Ovary (tissue), 9 donors: ENCODE measurements around the gene PLEKHB2. TPM values are rescaled to one million over a fixed set of nuclear protein-coding genes. Genes with fewer than 3 reads are reported as not detected.
A peak's percentile ranks its signal among the peaks of the same experiment; 100 is the strongest.

Experiments
- DNase-seq, 5 donors: peaks; one replicate each; pipeline ENCODE4 v3.0.0-alpha.2; 2019 to 2020
- H3K27ac ChIP-seq, 2 donors: fragments of 200-600 bp; one replicate each; pipeline versions ENCODE4 v1.5.1 to v1.8.0; 2019 to 2022
- H3K27me3 ChIP-seq: fragments of 200-600 bp; one replicate; pipeline ENCODE4 v1.8.0; 2022
- H3K36me3 ChIP-seq: fragments of 200-600 bp; sonication (generic); one replicate; pipeline ENCODE4 v1.5.1; 2019
- H3K4me1 ChIP-seq: one replicate; pipeline ENCODE4 v1.8.1; 2013; ENCODE audit warnings: mild to moderate bottlenecking, moderate library complexity; ENCODE audit not compliant: insufficient read depth
- H3K4me3 ChIP-seq: fragments of 200-600 bp; sonication (generic); one replicate; pipeline ENCODE4 v1.5.1; 2017
- H3K9me3 ChIP-seq, 2 donors: fragments of 200-600 bp in 1 of 2; sonication (generic) in 1 of 2; one replicate each; pipeline versions ENCODE4 v1.5.1 to v1.8.1; 2013 to 2019; ENCODE audit warnings: mild to moderate bottlenecking in 1 of 2, moderate library complexity in 1 of 2
- CTCF ChIP-seq, 3 donors: fragments of 450-650 bp in 2 of 3; fragments of 200-600 bp in 1 of 3; IDR thresholded peaks; one replicate each; pipeline versions ENCODE4 v1.5.1 to v1.8.0; 2016 to 2022; ENCODE audit warnings: antibody characterized with exemption in 3 of 3, mild to moderate bottlenecking in 1 of 3
- EP300 ChIP-seq: sonication (generic); formaldehyde crosslinking; IDR thresholded peaks from one replicate; pipeline ENCODE4 v1.6.1; 2017; ENCODE audit warnings: antibody characterized with exemption
- POLR2A ChIP-seq: fragments of 450-650 bp; IDR thresholded peaks from one replicate; pipeline ENCODE4 v1.6.1; 2017; ENCODE audit warnings: antibody characterized with exemption, mild to moderate bottlenecking, moderate library complexity
- WGBS, 3 donors: extraction: QIAGEN DNeasy Blood & Tissue Kit in 1 of 3; methylation state at CpG; one replicate each; pipeline versions ENCODE4 v1.1.5 to v1.1.7; 2013 to 2017; 5-methylcytosine and 5-hydroxymethylcytosine counted together
- intact Hi-C, 4 donors: fragments of 100-400 bp; cut with DNase I; formaldehyde crosslinking; loops; one replicate each; pipeline versions ENCODE4 v1.11.0 to v1.15.1; 2022 to 2023
- polyA plus RNA-seq, 2 donors: library from polyadenylated mRNA; stranded (reverse); fragments of 200-250 nt in 1 of 2; fragments of 350-450 nt in 1 of 2; fragmentation: Illumina TruSeq in 1 of 2; extraction: RNeasy Lipid Tissue Mini Kit (QIAGEN cat#74804) in 1 of 2; gene quantifications; one replicate each; pipeline ENCODE4 v1.2.3, GENCODE V29; 2013 to 2014
- total RNA-seq, 7 donors: library from RNA; depleted of rRNA in 2 of 7; stranded (reverse); fragments of >200 nt in 2 of 7; fragmentation: NEBNext Ultra II Directional in 3 of 7; extraction: Animal tissue kit (Norgen Biotek cat#: 25700) in 3 of 7; gene quantifications; one replicate each; pipeline versions ENCODE4 v1.1.0 to v1.2.4, GENCODE V29; 2016 to 2023
- donor health status: DM: no; HTN: no; CAD: no; lungs with moderate emphysema.
- donor health status: DM: no; HTN: no; CAD: no.
- donor health status: Bipolar disorder and iron deficiency.
- donor health status: DM: yes; HTN: yes; CAD: no.
- donor health status: DM: no; HTN: no; CAD: no.
- donor health status: DM: yes; HTN: yes; CAD: no.

PLEKHB2 gene
- total and polyA plus RNA-seq, 9 donors: 9.8 to 53.2 (median 23.4) TPM

DNA sequence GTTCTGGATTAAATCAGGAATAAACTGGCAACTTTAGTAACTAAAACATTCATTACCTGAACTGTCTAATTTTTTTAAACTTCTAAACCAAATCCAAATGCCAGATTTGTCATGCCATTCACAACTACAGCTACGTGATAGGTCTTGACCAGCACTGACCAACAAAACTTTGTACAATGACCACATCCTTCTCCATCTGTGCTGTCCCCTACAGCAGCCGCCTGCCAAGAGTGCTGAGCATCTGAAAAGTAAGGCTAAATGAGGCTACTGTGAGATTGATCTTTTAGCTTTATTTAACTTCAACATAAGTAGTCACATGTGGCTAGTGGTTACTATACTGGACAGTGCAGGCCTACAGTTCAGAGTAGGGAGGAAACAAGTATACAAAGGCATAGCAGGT is 19.5 kb upstream of the PLEKHB2 start:
- H3K27ac ChIP-seq: no peak overlapping the region
- H3K4me3 ChIP-seq: no peak overlapping the region
- intact Hi-C loops: no loop called here
- no peak for TF ChIP-seq POLR2A
- TF ChIP-seq EP300: no peak
- no peak for TF ChIP-seq CTCF (IDR thresholded peaks at IDR 0.05)
- 67 to 82% (median 73%) methylated on average over 2 of the region's 2 CpGs for WGBS, 3 donors
- H3K4me1 ChIP-seq: peaks cover 3% of the 10 kb centered on the region
- H3K27me3 ChIP-seq: no peaks in the 10 kb centered on the region
- no peaks in the 10 kb centered on the region for H3K36me3 ChIP-seq
- no peak for DNase-seq
- no peaks in the 10 kb centered on the region for H3K9me3 ChIP-seq

- TF ChIP-seq POLR2A (no peak), EP300 (no peak), CTCF (IDR thresholded peaks at IDR 0.05) (no peak)
- H3K9me3 ChIP-seq: no peaks in the 10 kb centered on the region
- H3K4me3 ChIP-seq: peak overlapping the region; percentile 88
- no peaks in the 10 kb centered on the region for H3K36me3 ChIP-seq
- H3K4me1 ChIP-seq: no peaks in the 10 kb centered on the region
- no peak for DNase-seq
- intact Hi-C loops: no loop called here
- peak overlapping the region; percentile 95 to 99 for H3K27ac ChIP-seq
- 0 to 1% (median 0%) methylated on average over 18 to 26 of the region's 26 CpGs for WGBS, 3 donors
- no peaks in the 10 kb centered on the region for H3K27me3 ChIP-seq
Observed at GRCh38 chr2:131092458-131093005, 12.6 kb upstream of the PLEKHB2 start.

DNA sequence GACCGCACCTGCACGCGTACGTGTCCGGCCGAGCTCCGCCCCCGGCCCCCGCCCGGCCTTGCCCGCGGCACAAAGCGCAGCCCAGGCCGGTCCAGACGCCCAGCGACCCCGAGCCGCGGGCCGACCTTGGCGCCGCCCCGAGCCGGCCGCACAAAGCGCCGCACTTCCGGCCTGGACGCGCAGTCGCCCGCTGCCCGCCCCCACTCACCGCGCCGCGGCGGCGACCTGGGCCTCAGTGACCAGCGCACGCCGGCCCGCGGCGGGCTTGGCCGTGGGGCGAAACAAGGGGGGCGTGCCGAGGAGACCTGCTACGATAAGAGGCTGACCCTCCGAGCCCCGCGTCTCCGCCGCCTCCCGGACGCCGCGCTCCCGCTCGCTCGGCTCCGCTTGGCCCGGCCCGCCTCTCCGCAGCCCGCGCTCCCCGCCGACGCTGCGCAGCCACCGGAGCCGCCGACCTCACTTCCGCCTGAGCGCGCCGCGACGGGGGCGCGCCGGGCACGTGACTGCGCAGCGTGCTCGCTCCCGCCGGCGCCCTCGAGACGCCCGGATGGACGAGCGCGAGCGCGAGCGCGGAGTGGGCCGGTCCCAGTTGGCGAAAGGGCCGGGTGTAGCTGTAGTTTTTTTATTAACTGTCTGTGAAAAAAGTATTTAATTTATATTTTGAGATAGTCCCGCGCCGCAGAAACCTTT is 12.0 kb upstream of the PLEKHB2 start, which contains the start of gene FAM168B:
Gene FAM168B (minus strand): TSS at position 455 of the 690 bp plus-strand sequence. CDS start 10,814 bp downstream, outside the sequence.
- Histone ChIP-seq H3K4me3 (peak within 1 kb of the TSS; percentile 88), H3K36me3 (no peaks in the 10 kb centered on the region), H3K27ac (peak within 1 kb of the TSS; percentile 95 to 99), H3K27me3 (no peaks in the 10 kb centered on the region), H3K4me1 (no peaks in the 10 kb centered on the region), H3K9me3 (no peaks in the 10 kb centered on the region)
- TF ChIP-seq POLR2A: peak; percentile 96
- TF ChIP-seq EP300: no peak
- peak in 1 of 3 donors; percentile 15 for TF ChIP-seq CTCF (IDR thresholded peaks at IDR 0.05)
- intact Hi-C loops: no loop called here
- WGBS, 3 donors: 0% methylated on average over 45 to 107 of the region's 107 CpGs
- DNase-seq: peak; percentile 85 to 94 (median 89)

- intact Hi-C loops: no loop called here
Observed at GRCh38 chr2:131093696-131094462, 11.3 kb upstream of the PLEKHB2 start.

More at GRCh38 chr2:131093696-131094462, 11.3 kb upstream of the PLEKHB2 start:
- Histone ChIP-seq H3K9me3 (no peaks in the 10 kb centered on the region), H3K36me3 (no peaks in the 10 kb centered on the region), H3K4me1 (no peaks in the 10 kb centered on the region), H3K27me3 (no peaks in the 10 kb centered on the region), H3K4me3 (peak overlapping the region; percentile 88), H3K27ac (peak overlapping the region; percentile 95 to 99)
- TF ChIP-seq CTCF (IDR thresholded peaks at IDR 0.05) (no peak), EP300 (peak; percentile 50), POLR2A (no peak)
- WGBS, 3 donors: 2 to 6% (median 2%) methylated on average over 37 of the region's 37 CpGs
- DNase-seq: peak in 3 of 5 donors; percentile 19 to 44 (median 35)
